Neural progenitor cell (in vitro differentiated cells): ENCODE results near the gene SERP2.

Experiments
- EZH2 ChIP-seq: fragments of 200-600 bp; sonication (generic); IDR thresholded peaks from 2 replicates; pipeline ENCODE4 v1.6.1; 2017; ENCODE audit warnings: antibody characterized with exemption, mild to moderate bottlenecking, moderate library complexity
- EZH2phosphoT487 ChIP-seq: fragments of 200-600 bp; sonication (generic); IDR thresholded peaks from 2 replicates; pipeline ENCODE4 v1.6.1; 2017; ENCODE audit warnings: antibody characterized with exemption
- TF ChIP-seq, protein P1 (sequence below): fragments of 200-600 bp; sonication (generic); IDR thresholded peaks from 2 replicates; pipeline ENCODE4 v1.5.1; 2017; ENCODE audit warnings: antibody characterized with exemption, mild to moderate bottlenecking

DNA sequence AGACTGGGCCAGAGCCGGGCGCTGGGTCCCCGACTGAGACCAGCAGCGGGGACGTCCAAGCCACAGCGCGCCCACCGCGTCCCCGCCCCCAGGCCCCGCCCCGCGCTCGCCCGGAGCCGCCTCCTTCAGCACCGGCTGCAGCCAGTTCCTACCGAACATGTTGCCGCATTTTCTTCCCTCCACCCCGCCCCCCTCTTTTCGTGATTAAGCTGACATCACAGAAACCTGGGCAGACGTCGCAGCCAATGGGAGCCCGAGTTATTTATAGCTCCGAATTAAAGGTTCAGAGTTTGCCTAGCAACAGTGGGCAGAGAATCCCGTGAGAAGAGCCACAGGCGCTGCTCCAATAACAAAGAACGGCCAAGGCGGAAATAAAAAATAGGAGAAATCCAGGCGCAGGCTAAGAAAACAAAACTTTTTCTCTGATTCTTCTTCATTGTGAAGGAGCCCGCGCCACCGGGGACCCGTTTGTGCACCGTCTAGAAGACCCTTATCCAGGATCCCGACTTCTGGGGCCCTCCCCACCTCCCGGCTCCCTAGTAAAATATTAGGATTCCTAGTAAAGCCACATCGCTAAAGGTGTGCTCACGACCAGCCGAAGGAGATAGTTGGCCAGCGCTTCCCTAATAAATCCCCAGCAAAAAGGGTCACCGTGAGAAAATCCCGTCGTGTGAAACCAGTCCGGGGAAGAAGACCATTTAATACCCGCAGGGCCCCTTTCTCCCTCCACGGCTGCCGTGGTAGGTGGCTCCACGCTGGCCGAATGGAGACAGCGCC lies 61.7 kb downstream of the SERP2 start:
- TF ChIP-seq, protein P1, sequence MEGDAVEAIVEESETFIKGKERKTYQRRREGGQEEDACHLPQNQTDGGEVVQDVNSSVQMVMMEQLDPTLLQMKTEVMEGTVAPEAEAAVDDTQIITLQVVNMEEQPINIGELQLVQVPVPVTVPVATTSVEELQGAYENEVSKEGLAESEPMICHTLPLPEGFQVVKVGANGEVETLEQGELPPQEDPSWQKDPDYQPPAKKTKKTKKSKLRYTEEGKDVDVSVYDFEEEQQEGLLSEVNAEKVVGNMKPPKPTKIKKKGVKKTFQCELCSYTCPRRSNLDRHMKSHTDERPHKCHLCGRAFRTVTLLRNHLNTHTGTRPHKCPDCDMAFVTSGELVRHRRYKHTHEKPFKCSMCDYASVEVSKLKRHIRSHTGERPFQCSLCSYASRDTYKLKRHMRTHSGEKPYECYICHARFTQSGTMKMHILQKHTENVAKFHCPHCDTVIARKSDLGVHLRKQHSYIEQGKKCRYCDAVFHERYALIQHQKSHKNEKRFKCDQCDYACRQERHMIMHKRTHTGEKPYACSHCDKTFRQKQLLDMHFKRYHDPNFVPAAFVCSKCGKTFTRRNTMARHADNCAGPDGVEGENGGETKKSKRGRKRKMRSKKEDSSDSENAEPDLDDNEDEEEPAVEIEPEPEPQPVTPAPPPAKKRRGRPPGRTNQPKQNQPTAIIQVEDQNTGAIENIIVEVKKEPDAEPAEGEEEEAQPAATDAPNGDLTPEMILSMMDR = no peak
- no peak for TF ChIP-seq EZH2
- no peak for TF ChIP-seq EZH2phosphoT487
